Hepatic stellate cell (primary cell): ENCODE data around the gene PSMD3.
"Not testable (repeated sequence)": the region's sequence is repeated elsewhere in the genome, so short reads cannot be mapped to it uniquely, and the experiment has no call there.

Experiments used
- DNase-seq: peaks from one replicate; pipeline ENCODE4 v3.0.0; 2011; ENCODE audit warnings: low spot score

The PSMD3 gene

GRCh38 chr17:39980351-39981206 lies at the start of gene PSMD3:
TSS of gene PSMD3 (plus strand) at chr17:39980807. CDS start at chr17:39980971, 164 bp downstream.
- DNase-seq = peak; percentile 96

- DNase-seq = no peak
Observed at GRCh38 chr17:39933912-39934311, 46.7 kb upstream of the PSMD3 start.

DNA sequence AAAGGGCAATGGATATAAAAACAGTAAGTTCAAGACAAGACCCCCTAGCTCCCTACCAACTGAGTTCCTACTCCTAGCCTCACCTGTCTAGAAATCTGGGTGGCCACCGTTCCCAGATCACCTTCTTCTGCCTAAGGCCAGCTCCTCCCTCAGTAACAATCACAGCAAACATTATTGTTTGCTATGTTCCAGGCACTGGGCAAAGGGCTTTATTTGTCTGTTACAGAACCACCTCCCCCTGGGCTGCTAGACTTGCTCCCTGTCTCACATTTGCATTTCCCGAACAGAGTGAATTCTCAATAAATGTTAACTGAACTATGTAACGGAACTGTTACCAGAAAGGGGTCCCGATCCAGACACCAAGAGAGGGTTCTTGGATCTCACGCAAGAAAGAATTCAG lies 46.3 kb upstream of the PSMD3 start:
- DNase-seq = no peak

- no peak for DNase-seq
Observed at GRCh38 chr17:39935909-39936308, 44.7 kb upstream of the PSMD3 start.

- DNase-seq = no peak
Observed at GRCh38 chr17:39937447-39937846, 43.2 kb upstream of the PSMD3 start.

DNA sequence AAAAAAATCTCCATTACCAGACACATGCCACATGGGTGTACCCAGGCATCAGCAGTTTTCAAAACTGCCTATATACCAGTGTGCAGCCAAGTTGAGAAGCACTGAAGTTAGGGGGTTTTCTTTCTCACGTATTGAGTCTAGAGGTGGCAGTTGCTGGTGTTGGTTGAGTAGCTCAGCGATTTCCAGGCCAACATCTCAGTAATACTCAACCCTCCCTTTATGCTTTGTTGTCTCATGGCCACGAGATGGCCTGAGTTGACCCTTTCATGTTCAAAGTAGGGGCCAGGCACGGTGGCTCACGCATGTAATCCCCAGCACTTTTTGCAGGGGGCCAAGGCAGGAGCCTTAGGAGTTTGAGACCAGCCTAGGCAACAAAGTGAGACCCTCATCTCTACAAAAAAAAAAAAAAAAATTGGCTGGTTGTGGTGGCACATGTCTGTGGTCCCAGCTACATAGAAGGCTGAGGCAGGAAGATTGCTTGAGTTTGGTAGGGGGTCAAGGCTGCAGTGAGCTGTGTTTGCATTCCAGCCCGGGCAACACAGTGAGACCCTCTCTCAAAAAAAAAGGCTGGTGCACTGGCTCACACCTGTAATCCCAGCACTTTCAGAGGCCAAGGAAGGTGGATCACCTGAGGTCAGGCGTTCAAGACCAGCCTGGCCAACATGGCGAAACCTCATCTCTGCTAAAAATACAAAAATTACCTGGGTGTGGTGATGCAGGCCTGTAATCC lies 42.3 kb upstream of the PSMD3 start:
- no peak for DNase-seq

DNA sequence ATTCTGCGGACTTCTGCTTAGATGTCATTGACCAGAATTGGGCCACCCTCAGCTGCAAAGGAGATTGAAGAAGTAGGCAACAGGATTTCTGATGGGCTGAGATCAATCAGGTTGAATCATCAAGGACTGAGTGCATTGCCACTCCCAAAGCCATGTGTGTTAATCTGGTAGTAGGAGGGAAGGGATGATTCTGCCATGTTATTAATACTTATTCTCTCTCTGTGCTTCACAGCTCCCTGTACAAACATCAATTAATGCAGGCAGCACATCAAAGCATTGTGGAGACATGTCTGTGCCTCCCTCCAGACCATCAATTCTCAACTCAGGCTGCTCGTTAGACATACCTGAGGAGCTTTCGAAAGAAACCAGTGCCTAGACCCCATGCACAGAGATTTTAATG lies 41.5 kb upstream of the PSMD3 start:
- no peak for DNase-seq

GRCh38 chr17:39939588-39940419 lies 40.8 kb upstream of the PSMD3 start:
- peak; percentile 73 for DNase-seq

DNA sequence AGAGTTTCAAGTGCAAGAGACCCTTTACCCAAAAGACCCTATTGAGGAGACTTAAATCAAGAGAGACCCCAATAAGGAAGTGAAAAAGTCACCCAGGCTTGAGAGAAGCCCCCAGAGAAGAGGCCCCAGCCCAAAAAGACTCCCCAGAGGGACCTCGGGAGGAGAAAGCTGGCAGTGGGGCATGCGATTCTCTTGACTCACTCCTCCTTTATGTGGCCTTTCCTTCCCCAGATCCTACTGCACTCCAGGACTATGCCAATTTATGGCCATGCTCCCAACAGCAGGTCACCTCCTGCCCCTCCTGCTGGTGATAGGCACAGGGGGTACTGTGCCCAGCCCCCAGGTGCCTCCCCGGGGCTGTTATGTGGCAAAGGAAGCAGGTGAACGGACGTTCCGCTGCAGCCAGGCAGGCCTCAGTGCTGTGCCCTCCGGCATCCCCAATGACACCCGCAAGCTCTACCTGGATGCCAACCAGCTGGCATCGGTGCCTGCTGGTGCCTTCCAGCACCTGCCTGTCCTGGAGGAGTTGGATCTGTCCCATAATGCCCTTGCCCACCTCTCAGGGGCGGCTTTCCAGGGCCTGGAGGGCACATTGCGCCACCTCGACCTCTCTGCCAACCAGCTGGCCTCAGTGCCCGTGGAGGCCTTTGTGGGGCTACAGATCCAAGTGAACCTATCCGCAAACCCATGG lies 36.8 kb upstream of the PSMD3 start:
- DNase-seq = no peak

DNA sequence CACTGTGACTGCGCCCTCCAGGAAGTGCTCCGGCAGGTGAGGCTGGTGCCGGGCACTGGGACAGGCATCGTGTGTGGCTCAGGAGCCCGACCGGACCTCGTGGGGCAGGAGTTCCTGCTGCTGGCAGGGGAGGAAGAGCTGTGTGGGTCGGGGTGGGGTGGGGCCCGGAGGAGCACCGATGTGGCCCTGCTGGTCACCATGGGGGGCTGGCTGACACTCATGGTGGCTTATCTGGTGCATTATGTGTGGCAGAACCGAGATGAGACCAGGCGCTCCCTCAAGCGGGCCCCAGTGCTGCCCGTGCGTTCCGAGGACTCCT lies 36.3 kb upstream of the PSMD3 start:
- DNase-seq = no peak

DNA sequence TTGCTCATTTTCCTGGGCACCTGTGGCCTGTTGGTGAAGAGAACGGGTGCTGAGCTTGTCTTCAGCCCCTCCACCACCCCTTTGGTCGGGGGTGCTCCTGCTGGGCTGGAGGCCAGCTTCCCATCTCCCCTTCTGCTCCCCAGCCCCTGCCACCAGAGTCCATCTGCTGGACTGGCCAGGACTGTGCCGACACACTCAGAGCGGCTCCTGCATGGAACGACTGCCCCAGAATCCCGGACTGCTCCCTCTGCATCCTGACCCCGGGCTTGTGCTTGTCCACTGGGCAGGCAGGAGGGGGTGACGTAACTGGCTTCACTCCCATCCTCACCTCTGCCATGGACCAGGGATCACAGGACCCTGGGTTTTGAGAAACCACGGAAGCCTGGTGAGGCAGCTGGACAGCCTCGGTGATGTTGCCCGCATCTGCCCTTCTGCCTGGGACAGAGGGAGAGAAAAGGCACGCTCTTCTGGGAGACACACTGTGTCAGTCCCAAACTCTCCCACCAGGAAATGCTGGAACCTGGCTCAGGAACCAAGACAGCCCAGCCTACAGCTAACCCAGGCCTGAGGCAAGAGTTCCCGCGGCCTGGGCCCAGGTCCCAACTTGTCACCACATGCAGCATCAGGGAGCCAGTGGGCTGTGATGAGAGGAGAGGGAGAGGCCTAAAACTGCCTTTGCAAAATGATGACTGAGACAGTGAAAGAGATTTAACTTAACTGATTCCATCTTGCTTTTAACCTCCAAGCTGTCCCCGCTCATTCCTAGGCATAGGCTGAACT lies 33.9 kb upstream of the PSMD3 start:
- DNase-seq = no peak

DNA sequence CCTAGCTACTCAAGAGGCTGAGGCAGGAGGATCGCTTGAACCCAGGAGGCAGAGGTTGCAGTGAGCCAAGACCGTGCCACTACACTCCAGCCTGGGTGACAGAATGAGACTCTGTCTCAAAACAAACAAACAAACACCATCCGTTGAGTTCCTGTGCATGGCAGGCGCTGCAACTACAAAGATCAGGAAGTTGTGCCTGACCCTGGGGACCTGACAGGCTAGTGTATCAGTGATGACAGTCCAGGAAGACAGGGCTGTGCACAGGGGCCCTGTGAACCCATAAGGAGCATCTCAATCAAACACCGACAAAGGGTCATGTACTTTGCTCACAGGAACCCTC lies 32.1 kb upstream of the PSMD3 start:
- DNase-seq = not testable (repeated sequence)

DNA sequence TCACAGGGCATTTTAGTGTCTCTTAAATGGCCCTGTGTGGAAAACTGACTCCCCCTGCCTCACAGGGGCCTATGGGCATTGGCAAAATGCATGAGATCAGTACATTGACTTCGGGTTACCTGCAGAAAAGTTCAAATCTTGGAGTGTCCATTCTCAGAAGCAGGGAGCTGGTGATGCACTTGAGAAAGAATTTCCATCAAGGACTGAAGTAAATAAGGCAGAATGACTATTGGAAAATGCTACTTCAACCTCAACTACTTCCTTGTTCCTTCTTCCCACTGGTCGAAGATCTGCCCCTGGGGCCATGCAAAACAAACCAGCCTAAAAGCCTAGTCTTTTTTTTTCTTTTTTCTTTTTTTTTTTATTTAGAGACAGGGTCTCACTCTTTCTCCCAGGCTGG lies 31.6 kb upstream of the PSMD3 start:
- no peak for DNase-seq

DNA sequence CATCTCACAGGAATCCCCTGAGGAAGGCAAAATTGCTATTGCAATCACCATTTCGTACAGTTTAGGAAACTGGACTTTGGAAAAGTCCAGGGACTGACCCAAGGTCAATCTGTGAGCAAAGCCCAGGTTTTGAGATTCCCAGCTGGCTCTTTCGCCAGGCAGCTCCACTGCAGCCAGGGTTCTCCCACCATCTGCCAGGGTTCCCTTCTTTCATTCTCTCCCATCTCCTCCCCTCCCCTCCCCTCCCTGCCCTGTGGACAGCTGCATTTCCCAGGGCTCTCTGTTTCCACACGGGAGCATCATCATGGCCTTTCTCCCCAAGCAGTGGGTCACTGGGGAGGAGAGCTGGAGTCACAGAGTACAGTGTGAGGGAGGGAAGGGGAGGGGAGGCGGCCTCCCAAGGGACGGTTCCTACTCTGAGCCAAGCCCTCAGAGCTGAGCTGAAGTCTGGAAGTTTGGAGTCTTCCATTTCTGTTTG lies 29.7 kb upstream of the PSMD3 start:
- DNase-seq = no peak

DNA sequence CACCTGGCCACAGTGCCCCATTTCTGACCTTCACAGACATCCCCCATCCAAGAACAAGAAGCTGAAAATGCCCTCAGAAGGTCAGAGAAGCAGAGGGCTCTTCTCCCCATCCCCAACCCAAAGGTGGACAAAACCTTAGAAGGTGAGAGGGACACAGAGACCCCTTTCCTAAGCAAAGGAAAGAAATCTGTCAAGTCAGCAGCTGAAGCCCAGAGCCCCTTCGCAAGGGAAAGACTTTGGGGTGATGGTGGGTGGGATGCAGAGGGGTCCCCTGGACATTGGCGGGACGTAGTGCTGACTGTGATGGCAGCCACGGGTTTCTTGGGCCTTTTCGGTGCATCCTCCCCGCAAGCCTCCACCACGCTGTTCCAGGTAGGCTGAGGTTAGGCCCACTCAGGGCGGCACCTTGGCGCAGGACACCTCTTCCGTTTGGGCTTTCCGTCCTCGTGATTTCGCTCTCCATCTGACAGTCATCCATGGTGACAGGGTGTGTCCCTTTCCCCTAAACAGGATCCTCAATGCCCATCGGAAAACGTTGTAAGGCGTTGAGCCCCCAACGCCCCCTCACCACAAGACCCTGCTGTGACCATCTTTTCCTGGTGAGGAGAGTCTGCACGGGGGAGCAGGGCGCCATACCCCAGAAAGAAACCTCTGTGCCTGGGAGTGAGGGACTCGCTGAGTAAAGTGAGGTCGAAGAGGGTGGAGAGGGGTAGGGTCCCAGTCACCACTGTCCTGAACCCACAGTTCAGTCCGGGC lies 28.5 kb upstream of the PSMD3 start:
- no peak for DNase-seq

GRCh38 chr17:39952680-39953470 lies 27.7 kb upstream of the PSMD3 start:
- peak; percentile 95 for DNase-seq

- no peak for DNase-seq
Observed at GRCh38 chr17:39953471-39953888, 27.1 kb upstream of the PSMD3 start.

GRCh38 chr17:39954876-39955275 lies 25.7 kb upstream of the PSMD3 start:
- DNase-seq = no peak

DNA sequence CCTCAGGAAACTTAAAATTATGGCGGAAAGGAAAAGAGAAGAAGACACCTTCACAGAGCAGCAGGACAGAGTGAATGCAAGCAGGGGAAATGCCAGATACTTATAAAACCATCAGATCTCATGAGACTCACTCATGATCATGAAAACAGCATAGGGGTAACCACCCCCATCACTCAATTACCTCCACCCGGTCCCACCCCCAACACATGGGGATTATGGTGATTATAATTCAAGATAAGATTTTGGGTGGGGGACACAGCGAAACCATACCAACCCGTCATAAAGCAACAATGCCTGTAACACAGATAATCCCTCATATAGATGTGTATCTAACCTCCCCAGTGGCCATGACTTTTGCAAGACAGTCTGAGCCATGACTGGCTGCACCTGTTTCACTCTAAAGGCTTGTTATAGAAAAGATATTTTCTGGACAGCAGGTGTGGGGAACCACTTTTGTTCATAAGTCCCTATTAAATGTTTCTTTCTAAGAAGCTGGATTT lies 24.8 kb upstream of the PSMD3 start:
- no peak for DNase-seq
